SK-N-SH treated with all-trans-retinoic acid at 6 μM for 48 hours (cell line): Measurements from ENCODE around the gene ZFYVE28.

Source experiments
- ARNTL ChIP-seq: fragments of 450-650 bp; formaldehyde crosslinking; IDR thresholded peaks from 2 replicates; pipeline ENCODE4 v1.5.0; 2020; ENCODE audit warnings: low read depth, mild to moderate bottlenecking, moderate library complexity, borderline replicate concordance
- TCF4 ChIP-seq: fragments of 250-450 bp; sonication (Bioruptor Pico); IDR thresholded peaks from 2 replicates; pipeline ENCODE4 v1.8.0; 2021; ENCODE audit warnings: mild to moderate bottlenecking, moderate library complexity, borderline replicate concordance
- ZC3H10 ChIP-seq: fragments of 250-450 bp; sonication (Bioruptor Pico); IDR thresholded peaks from 2 replicates; pipeline ENCODE4 v1.5.1; 2021; ENCODE audit warnings: mild to moderate bottlenecking, moderate library complexity
- ZFP30 ChIP-seq: fragments of 450-650 bp; formaldehyde crosslinking; IDR thresholded peaks from 2 replicates; pipeline ENCODE4 v1.5.0; 2022; ENCODE audit warnings: mild to moderate bottlenecking, moderate library complexity
- ZNF8 ChIP-seq: fragments of 450-650 bp; formaldehyde crosslinking; IDR thresholded peaks from 2 replicates; pipeline ENCODE4 v1.5.0; 2020; ENCODE audit warnings: mild to moderate bottlenecking, moderate library complexity
- TF ChIP-seq, protein P1 (sequence below): fragments of 250-450 bp; sonication (Bioruptor Pico); IDR thresholded peaks from 2 replicates; pipeline ENCODE4 v1.8.0; 2021; ENCODE audit warnings: low read depth, mild to moderate bottlenecking, moderate library complexity, borderline replicate concordance

DNA sequence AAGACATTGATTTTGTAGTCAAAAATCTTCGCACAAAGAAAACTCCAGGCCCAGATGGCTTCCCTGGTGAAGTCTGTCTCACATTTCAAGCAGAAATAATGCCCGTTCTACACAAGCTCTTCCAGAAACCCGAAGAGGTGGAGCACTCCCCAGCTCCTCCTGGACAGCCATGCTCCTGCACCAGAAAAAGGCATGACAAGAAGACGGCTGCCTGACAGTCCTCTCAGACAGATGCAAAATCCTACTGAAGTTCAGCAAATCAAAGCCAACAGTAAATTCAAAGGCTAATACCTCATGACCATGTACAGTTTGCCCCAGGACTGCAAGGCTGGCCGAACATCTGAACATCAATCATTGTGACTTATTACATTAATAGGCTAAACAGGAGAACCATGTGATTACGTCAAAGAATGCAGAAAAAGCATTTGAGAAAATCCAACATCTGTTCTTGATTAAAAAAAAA lies 125.8 kb downstream of the ZFYVE28 start:
- TF ChIP-seq ZC3H10 (CRISPR knock-in tag) (peak; percentile 26; the same call in 1 of the 2 replicates), TCF4 (peak; percentile 91), ZFP30 (CRISPR knock-in tag) (no peak), ARNTL (CRISPR knock-in tag) (no peak), ZNF8 (CRISPR knock-in tag) (no peak)
- TF ChIP-seq, protein P1, sequence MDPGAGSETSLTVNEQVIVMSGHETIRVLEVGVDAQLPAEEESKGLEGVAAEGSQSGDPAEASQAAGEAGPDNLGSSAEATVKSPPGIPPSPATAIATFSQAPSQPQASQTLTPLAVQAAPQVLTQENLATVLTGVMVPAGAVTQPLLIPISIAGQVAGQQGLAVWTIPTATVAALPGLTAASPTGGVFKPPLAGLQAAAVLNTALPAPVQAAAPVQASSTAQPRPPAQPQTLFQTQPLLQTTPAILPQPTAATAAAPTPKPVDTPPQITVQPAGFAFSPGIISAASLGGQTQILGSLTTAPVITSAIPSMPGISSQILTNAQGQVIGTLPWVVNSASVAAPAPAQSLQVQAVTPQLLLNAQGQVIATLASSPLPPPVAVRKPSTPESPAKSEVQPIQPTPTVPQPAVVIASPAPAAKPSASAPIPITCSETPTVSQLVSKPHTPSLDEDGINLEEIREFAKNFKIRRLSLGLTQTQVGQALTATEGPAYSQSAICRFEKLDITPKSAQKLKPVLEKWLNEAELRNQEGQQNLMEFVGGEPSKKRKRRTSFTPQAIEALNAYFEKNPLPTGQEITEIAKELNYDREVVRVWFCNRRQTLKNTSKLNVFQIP (CRISPR knock-in tag): no peak
